T-helper 1 cell treated with Interleukin-12 subunit alpha and Interleukin-12 subunit beta and Interleukin-4 antibody, amounts not matched to agents 30 μg/mL and 1 μg/mL, for 36 hours (primary cell): ENCODE results near the gene RELA.
"Not testable (repeated sequence)": the region's sequence is repeated elsewhere in the genome, so short reads cannot be mapped to it uniquely, and the experiment has no call there.

Experiments used
- H3K27ac Mint-ChIP-seq: one replicate; pipeline ENCODE4 v1.8.0; 2021; ENCODE audit warnings: mild to moderate bottlenecking, mixed read lengths
- H3K27me3 Mint-ChIP-seq: one replicate; pipeline ENCODE4 v1.8.0; 2021; ENCODE audit warnings: low read depth, mixed read lengths
- H3K36me3 Mint-ChIP-seq: one replicate; pipeline ENCODE4 v1.8.0; 2021; ENCODE audit warnings: low read depth, mixed read lengths
- H3K4me1 Mint-ChIP-seq: one replicate; pipeline ENCODE4 v1.8.0; 2021; ENCODE audit warnings: low read depth, mixed read lengths
- H3K4me3 Mint-ChIP-seq: one replicate; pipeline ENCODE4 v1.8.0; 2021; ENCODE audit warnings: mild to moderate bottlenecking, moderate library complexity, mixed read lengths
- H3K9me3 Mint-ChIP-seq: one replicate; pipeline ENCODE4 v1.8.0; 2021; ENCODE audit warnings: mixed read lengths

RELA gene

GRCh38 chr11:65646288-65646957, 16.3 kb downstream of the RELA start:
- peaks cover 35% of the 10 kb centered on the region for H3K36me3 Mint-ChIP-seq
- peaks cover 20% of the 10 kb centered on the region for H3K4me1 Mint-ChIP-seq
- no peak overlapping the region for H3K4me3 Mint-ChIP-seq
- no peaks in the 10 kb centered on the region for H3K9me3 Mint-ChIP-seq
- H3K27ac Mint-ChIP-seq = no peak overlapping the region
- no peaks in the 10 kb centered on the region for H3K27me3 Mint-ChIP-seq

GRCh38 chr11:65645710-65646109, 17.0 kb downstream of the RELA start:
- no peaks in the 10 kb centered on the region for H3K27me3 Mint-ChIP-seq
- peaks cover 33% of the 10 kb centered on the region for H3K36me3 Mint-ChIP-seq
- no peak overlapping the region for H3K27ac Mint-ChIP-seq
- no peak overlapping the region for H3K4me3 Mint-ChIP-seq
- H3K9me3 Mint-ChIP-seq = no peaks in the 10 kb centered on the region
- H3K4me1 Mint-ChIP-seq = peaks cover 18% of the 10 kb centered on the region

- Mint-ChIP-seq H3K36me3 (peaks cover 33% of the 10 kb centered on the region), H3K4me1 (peaks cover 24% of the 10 kb centered on the region), H3K27ac (no peak overlapping the region), H3K4me3 (no peak overlapping the region), H3K27me3 (no peaks in the 10 kb centered on the region), H3K9me3 (no peaks in the 10 kb centered on the region)
Observed at GRCh38 chr11:65644837-65645236, 17.9 kb downstream of the RELA start.

- Mint-ChIP-seq H3K4me1 (peaks cover 29% of the 10 kb centered on the region), H3K9me3 (no peaks in the 10 kb centered on the region), H3K27me3 (no peaks in the 10 kb centered on the region), H3K36me3 (peaks cover 37% of the 10 kb centered on the region), H3K27ac (peak overlapping the region; percentile 66), H3K4me3 (no peak overlapping the region)
Observed at GRCh38 chr11:65643971-65644370, 18.7 kb downstream of the RELA start.

- Mint-ChIP-seq H3K36me3 (peaks cover 42% of the 10 kb centered on the region), H3K9me3 (no peaks in the 10 kb centered on the region), H3K27me3 (no peaks in the 10 kb centered on the region), H3K4me3 (peak overlapping the region; percentile 74), H3K4me1 (peaks cover 39% of the 10 kb centered on the region), H3K27ac (peak overlapping the region; percentile 79)
Observed at GRCh38 chr11:65642014-65642671, 20.6 kb downstream of the RELA start.

- Mint-ChIP-seq H3K4me3 (peak overlapping the region; percentile 74), H3K9me3 (no peaks in the 10 kb centered on the region), H3K27ac (peak overlapping the region; percentile 79), H3K27me3 (no peaks in the 10 kb centered on the region), H3K36me3 (peaks cover 45% of the 10 kb centered on the region), H3K4me1 (peaks cover 39% of the 10 kb centered on the region)
Observed at GRCh38 chr11:65641297-65642013, 21.3 kb downstream of the RELA start.

- Mint-ChIP-seq H3K27me3 (no peaks in the 10 kb centered on the region), H3K27ac (peak overlapping the region; percentile 92), H3K9me3 (no peaks in the 10 kb centered on the region), H3K36me3 (peaks cover 43% of the 10 kb centered on the region), H3K4me1 (peaks cover 39% of the 10 kb centered on the region), H3K4me3 (peak overlapping the region; percentile 86)
Observed at GRCh38 chr11:65640483-65641296, 22.0 kb downstream of the RELA start.

GRCh38 chr11:65639623-65640482, 22.9 kb downstream of the RELA start:
- Mint-ChIP-seq H3K4me3 (peak overlapping the region; percentile 86), H3K36me3 (peaks cover 43% of the 10 kb centered on the region), H3K27ac (peak overlapping the region; percentile 92), H3K4me1 (peaks cover 39% of the 10 kb centered on the region), H3K27me3 (no peaks in the 10 kb centered on the region), H3K9me3 (no peaks in the 10 kb centered on the region)

GRCh38 chr11:65639228-65639597, 23.5 kb downstream of the RELA start:
- peaks cover 35% of the 10 kb centered on the region for H3K4me1 Mint-ChIP-seq
- not testable (repeated sequence) for H3K9me3 Mint-ChIP-seq, H3K27me3 Mint-ChIP-seq
- H3K4me3 Mint-ChIP-seq = peak overlapping the region; percentile 86
- peaks cover 44% of the 10 kb centered on the region for H3K36me3 Mint-ChIP-seq
- peak overlapping the region; percentile 92 for H3K27ac Mint-ChIP-seq

- no peaks in the 10 kb centered on the region for H3K9me3 Mint-ChIP-seq
- peaks cover 30% of the 10 kb centered on the region for H3K4me1 Mint-ChIP-seq
- H3K27me3 Mint-ChIP-seq = no peaks in the 10 kb centered on the region
- H3K4me3 Mint-ChIP-seq = peak within 1 kb of the TSS; percentile 86
- peaks cover 35% of the 10 kb centered on the region for H3K36me3 Mint-ChIP-seq
- peak within 1 kb of the TSS; percentile 90 for H3K27ac Mint-ChIP-seq
Observed at GRCh38 chr11:65637794-65638419, 24.8 kb downstream of the RELA start, which contains the start of gene SIPA1. Gene SIPA1, plus strand, starts transcription at chr11:65638101. Its CDS starts 2,821 bp downstream, at chr11:65640922.

- H3K27me3 Mint-ChIP-seq = no peaks in the 10 kb centered on the region
- no peaks in the 10 kb centered on the region for H3K9me3 Mint-ChIP-seq
- peaks cover 30% of the 10 kb centered on the region for H3K4me1 Mint-ChIP-seq
- peak overlapping the region; percentile 76 for H3K27ac Mint-ChIP-seq
- peaks cover 35% of the 10 kb centered on the region for H3K36me3 Mint-ChIP-seq
- peak overlapping the region; percentile 86 for H3K4me3 Mint-ChIP-seq
Observed at GRCh38 chr11:65637032-65637557, 25.6 kb downstream of the RELA start.

GRCh38 chr11:65636108-65637031, 26.3 kb downstream of the RELA start:
- Mint-ChIP-seq H3K4me1 (peaks cover 26% of the 10 kb centered on the region), H3K27me3 (no peaks in the 10 kb centered on the region), H3K4me3 (no peak overlapping the region), H3K36me3 (peaks cover 27% of the 10 kb centered on the region), H3K9me3 (no peaks in the 10 kb centered on the region), H3K27ac (peak overlapping the region; percentile 76)
